HL-60 (cell line): ENCODE data around the gene PPP2R5C.

Experiments
- DNase-seq, 2 experiments: peaks; one replicate each; pipeline ENCODE4 v3.0.0-alpha.2; 2010 to 2020; ENCODE audit warnings: low read depth in 1 of 2, low spot score in 1 of 2
- H3K27ac ChIP-seq: fragments of 250-450 bp; sonication (Bioruptor Pico); replicated peaks from 2 replicates; pipeline ENCODE4 v1.5.1; 2020; ENCODE audit warnings: mild to moderate bottlenecking, moderate library complexity
- H3K27me3 ChIP-seq: fragments of 250-450 bp; sonication (Bioruptor Pico); 2 replicates; pipeline ENCODE4 v1.5.1; 2021; ENCODE audit warnings: mild to moderate bottlenecking, moderate library complexity; ENCODE audit not compliant: insufficient read depth, poor library complexity, severe bottlenecking
- H3K4me3 ChIP-seq: replicated peaks from 2 replicates; pipeline ENCODE4 v1.5.1; 2011; ENCODE audit warnings: mild to moderate bottlenecking, control low read depth, low read length; ENCODE audit not compliant: insufficient read depth
- CTCF ChIP-seq: IDR thresholded peaks from one replicate; pipeline ENCODE4 v1.5.1; 2011; ENCODE audit warnings: low read length, control low read depth, inconsistent platforms; ENCODE audit not compliant: insufficient read depth
- GABPA ChIP-seq: IDR thresholded peaks from 2 replicates; pipeline ENCODE4 v1.6.1; 2012; ENCODE audit warnings: low read depth
- POLR2AphosphoS5 ChIP-seq: IDR thresholded peaks from 2 replicates; pipeline ENCODE4 v1.6.1; 2012; ENCODE audit warnings: low read depth
- SPI1 ChIP-seq: IDR thresholded peaks from 2 replicates; pipeline ENCODE4 v1.6.1; 2012; ENCODE audit warnings: low read depth, mild to moderate bottlenecking, borderline replicate concordance
- TF ChIP-seq, protein P1 (sequence below): IDR thresholded peaks from 2 replicates; pipeline ENCODE4 v1.6.1; 2012; ENCODE audit warnings: low read depth; ENCODE audit not compliant: insufficient replicate concordance

Gene PPP2R5C

GRCh38 chr14:101917413-101918017 is 156.0 kb downstream of the PPP2R5C start:
- no peak for TF ChIP-seq GABPA
- TF ChIP-seq, protein P1, sequence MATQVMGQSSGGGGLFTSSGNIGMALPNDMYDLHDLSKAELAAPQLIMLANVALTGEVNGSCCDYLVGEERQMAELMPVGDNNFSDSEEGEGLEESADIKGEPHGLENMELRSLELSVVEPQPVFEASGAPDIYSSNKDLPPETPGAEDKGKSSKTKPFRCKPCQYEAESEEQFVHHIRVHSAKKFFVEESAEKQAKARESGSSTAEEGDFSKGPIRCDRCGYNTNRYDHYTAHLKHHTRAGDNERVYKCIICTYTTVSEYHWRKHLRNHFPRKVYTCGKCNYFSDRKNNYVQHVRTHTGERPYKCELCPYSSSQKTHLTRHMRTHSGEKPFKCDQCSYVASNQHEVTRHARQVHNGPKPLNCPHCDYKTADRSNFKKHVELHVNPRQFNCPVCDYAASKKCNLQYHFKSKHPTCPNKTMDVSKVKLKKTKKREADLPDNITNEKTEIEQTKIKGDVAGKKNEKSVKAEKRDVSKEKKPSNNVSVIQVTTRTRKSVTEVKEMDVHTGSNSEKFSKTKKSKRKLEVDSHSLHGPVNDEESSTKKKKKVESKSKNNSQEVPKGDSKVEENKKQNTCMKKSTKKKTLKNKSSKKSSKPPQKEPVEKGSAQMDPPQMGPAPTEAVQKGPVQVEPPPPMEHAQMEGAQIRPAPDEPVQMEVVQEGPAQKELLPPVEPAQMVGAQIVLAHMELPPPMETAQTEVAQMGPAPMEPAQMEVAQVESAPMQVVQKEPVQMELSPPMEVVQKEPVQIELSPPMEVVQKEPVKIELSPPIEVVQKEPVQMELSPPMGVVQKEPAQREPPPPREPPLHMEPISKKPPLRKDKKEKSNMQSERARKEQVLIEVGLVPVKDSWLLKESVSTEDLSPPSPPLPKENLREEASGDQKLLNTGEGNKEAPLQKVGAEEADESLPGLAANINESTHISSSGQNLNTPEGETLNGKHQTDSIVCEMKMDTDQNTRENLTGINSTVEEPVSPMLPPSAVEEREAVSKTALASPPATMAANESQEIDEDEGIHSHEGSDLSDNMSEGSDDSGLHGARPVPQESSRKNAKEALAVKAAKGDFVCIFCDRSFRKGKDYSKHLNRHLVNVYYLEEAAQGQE, result no peak
- TF ChIP-seq CTCF, result no peak
- no peak for TF ChIP-seq POLR2AphosphoS5
- TF ChIP-seq SPI1, result no peak
- no peaks in the 10 kb centered on the region for H3K27me3 ChIP-seq
- no peak overlapping the region for H3K27ac ChIP-seq
- DNase-seq, result no peak
- no peak overlapping the region for H3K4me3 ChIP-seq

DNA sequence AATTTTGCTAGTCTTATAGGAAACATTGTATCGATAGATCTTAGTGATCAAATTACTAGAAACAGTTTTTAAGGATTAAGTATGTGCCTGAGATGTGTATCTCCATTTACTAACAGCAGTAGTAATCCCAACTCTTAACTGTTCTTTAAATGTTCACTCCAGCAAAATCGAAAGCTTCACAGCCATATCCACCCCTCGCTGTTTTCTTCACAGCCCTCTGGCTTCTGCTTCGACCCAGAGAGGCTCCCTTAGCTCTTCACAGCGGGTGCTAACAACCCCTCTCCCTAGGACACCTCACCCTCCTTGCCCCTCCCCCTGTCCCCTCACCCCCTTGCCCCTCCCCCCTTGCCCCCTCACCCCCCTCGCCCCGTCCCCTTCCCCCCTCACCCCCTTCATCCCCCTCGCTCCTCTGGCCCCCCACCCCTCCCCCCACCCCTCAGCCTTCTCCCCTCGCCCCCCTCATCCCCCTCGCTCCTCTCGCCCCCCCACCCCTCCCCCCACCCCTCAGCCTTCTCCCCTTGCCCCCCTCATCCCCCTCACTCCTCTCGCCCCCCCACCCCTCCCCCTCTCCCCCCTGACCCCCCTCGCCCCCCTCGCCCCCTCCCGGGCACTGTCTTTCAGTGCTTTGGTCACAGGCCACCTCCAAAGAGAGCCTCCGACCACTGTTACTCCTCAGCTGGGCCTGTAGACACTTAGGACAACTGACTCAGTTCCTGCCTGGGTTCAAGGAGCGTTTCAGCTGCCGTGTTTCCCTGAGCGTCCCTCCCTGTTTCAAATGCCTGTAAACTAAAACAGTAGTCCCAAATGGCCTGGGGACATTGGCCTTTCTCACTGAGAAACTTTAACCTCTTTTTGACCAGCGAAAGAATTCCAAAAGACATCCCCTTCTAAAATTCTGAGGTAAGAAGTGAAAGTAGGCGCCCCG is 156.8 kb downstream of the PPP2R5C start:
- no peaks in the 10 kb centered on the region for H3K27me3 ChIP-seq
- no peak overlapping the region for H3K27ac ChIP-seq
- TF ChIP-seq GABPA (no peak), CTCF (no peak), SPI1 (no peak), POLR2AphosphoS5 (no peak)
- TF ChIP-seq, protein P1, result no peak
- H3K4me3 ChIP-seq, result no peak overlapping the region
- DNase-seq, result no peak

DNA sequence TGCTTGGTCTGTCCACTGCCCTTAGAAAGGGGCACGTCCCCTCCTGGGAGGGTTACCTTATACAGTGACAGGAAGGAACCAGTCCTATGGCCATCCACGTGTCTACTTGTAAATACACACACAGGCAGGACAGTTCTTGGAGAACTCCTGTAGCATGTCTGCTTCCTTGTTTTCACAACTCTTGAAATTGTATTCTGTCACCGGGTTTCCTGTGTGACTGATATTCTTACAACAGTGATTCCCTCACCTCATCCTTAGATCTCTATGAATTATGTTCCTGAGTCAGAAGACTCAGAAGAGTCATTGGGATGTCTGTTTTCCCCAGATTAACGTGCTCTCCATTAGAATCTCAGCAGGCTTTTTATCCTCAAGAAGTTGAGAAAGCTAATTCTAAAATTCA is 158.8 kb downstream of the PPP2R5C start:
- TF ChIP-seq, protein P1, result no peak
- TF ChIP-seq POLR2AphosphoS5 (no peak), GABPA (no peak), SPI1 (no peak), CTCF (no peak)

More for the DNA sequence above, 158.8 kb downstream of the PPP2R5C start:
- no peak for DNase-seq
- H3K27me3 ChIP-seq, result no peaks in the 10 kb centered on the region
- H3K27ac ChIP-seq, result no peak overlapping the region
- no peak overlapping the region for H3K4me3 ChIP-seq
